K562 (cell line): ENCODE data around the gene TTLL8. TPM values are rescaled to one million over a fixed set of nuclear protein-coding genes. Genes with fewer than 3 reads are reported as not detected.

Experiments
- ATAC-seq: fragments of 200-7000 bp; cut with Tn5 transposase; 3 replicates; pipeline ENCODE4 v1.9.1; 2020; ENCODE audit warnings: moderate library complexity
- BruUV-seq: library from RNA; stranded (reverse); fragments of 400-500 nt; replicated peaks from 2 replicates; lab custom pipeline; 2021; lab: Mats Ljungman, UMichigan
- CTCF ChIA-PET: fragments of 300-600 bp; formaldehyde crosslinking; extraction: SDS; loops from one replicate; lab custom pipeline; 2021; ENCODE audit warnings: low intra/inter-chr PET ratio; lab: Yijun Ruan, JAX
- POLR2A ChIA-PET: fragments of 300-600, 350-650 bp; sonication (Branson Sonifier 250); formaldehyde crosslinking; extraction: SDS; loops from one replicate; lab custom pipeline; 2021; ENCODE audit warnings: antibody characterized with exemption, inconsistent platforms; lab: Yijun Ruan, JAX
- DNase-seq, 4 experiments: peaks; one replicate each; pipeline versions ENCODE4 v3.0.0 to v3.0.0-alpha.2; 2011 to 2018; ENCODE audit warnings: low spot score in 3 of 4, mixed read lengths in 3 of 4; ENCODE audit errors: extremely low read depth in 1 of 4
- FAIRE-seq: peaks from 2 replicates; lab custom pipeline; 2011; peaks lifted over from hg19 to GRCh38; lab: Jason Lieb, UNC
- H2AFZ ChIP-seq: 2 replicates; pipeline ENCODE4 v1.6.0; 2011; ENCODE audit warnings: low read depth, low read length, control low read depth, inconsistent platforms
- H3K27ac ChIP-seq: fragments of 200-600 bp; 3 replicates; pipeline ENCODE4 v1.8.0; 2011; ENCODE audit warnings: low read depth, mild to moderate bottlenecking, control low read depth, inconsistent platforms, low read length, moderate library complexity, mixed read lengths; ENCODE audit errors: extremely low read depth
- H3K27me3 ChIP-seq, 2 experiments: fragments of 300-600 bp in 1 of 2; 2 replicates in 1 of 2; 3 replicates in 1 of 2; pipeline versions ENCODE4 v1.6.0 to v1.8.0; 2011; ENCODE audit warnings: inconsistent platforms in 2 of 2, low read length in 2 of 2, mild to moderate bottlenecking in 1 of 2, mixed read lengths in 1 of 2, moderate library complexity in 1 of 2; ENCODE audit not compliant: control insufficient read depth in 2 of 2, insufficient read depth in 2 of 2
- H3K36me3 ChIP-seq: fragments of 300-600 bp; 3 replicates; pipeline ENCODE4 v1.8.0; 2011; ENCODE audit warnings: mild to moderate bottlenecking, low read length, inconsistent platforms; ENCODE audit not compliant: control insufficient read depth, insufficient read depth
- H3K4me1 ChIP-seq, 2 experiments: fragments of 200-600 bp in 1 of 2; replicated peaks in 1 of 2; 2 replicates in 1 of 2; 3 replicates in 1 of 2; pipeline versions ENCODE4 v1.5.1 to v1.8.0; 2011; ENCODE audit warnings: inconsistent platforms in 2 of 2, low read length in 2 of 2, mild to moderate bottlenecking in 1 of 2, mixed read lengths in 1 of 2, moderate library complexity in 1 of 2; ENCODE audit not compliant: control insufficient read depth in 2 of 2, insufficient read depth in 2 of 2
- H3K4me2 ChIP-seq: 2 replicates; pipeline ENCODE4 v1.6.1; 2011; ENCODE audit warnings: low read length, control low read depth, inconsistent platforms, mixed read lengths; ENCODE audit not compliant: insufficient read depth
- H3K4me3 ChIP-seq: fragments of 200-600 bp; sonication (generic), shearing (Covaris generic); 2 replicates; pipeline ENCODE4 v1.5.1; 2016; ENCODE audit warnings: control low read depth, inconsistent platforms
- H3K79me2 ChIP-seq: fragments of 200-600 bp; 3 replicates; pipeline ENCODE4 v1.8.0; 2011; ENCODE audit warnings: low read length, inconsistent platforms; ENCODE audit not compliant: control insufficient read depth, insufficient read depth
- H3K9ac ChIP-seq, 2 experiments: 2 replicates each; pipeline versions ENCODE4 v1.6.0 to v1.6.1; 2011; ENCODE audit warnings: low read depth in 2 of 2, low read length in 2 of 2, control low read depth in 1 of 2, inconsistent platforms in 1 of 2, mild to moderate bottlenecking in 1 of 2, mixed read lengths in 1 of 2; ENCODE audit not compliant: insufficient read depth in 1 of 2
- H3K9me1 ChIP-seq: one replicate; pipeline ENCODE4 v1.6.0; 2011; ENCODE audit warnings: inconsistent platforms, mild to moderate bottlenecking, low read length, moderate library complexity; ENCODE audit not compliant: control insufficient read depth, insufficient read depth
- H3K9me3 ChIP-seq: replicated peaks from 2 replicates; pipeline ENCODE4 v1.5.1; 2011; ENCODE audit warnings: low read depth, low read length, inconsistent platforms; ENCODE audit not compliant: control insufficient read depth, insufficient read depth
- H4K20me1 ChIP-seq: replicated peaks from 2 replicates; pipeline ENCODE4 v1.6.1; 2011; ENCODE audit warnings: low read length, inconsistent platforms, mixed read lengths; ENCODE audit not compliant: control insufficient read depth, insufficient read depth
- CHD7 ChIP-seq: fragments of 200-600 bp; sonication (generic); IDR thresholded peaks from one replicate; pipeline ENCODE4 v1.6.1; 2012; ENCODE audit warnings: mild to moderate bottlenecking, low read depth, low read length, inconsistent platforms
- TEAD1 ChIP-seq, 2 experiments: fragments of 450-650 bp in 1 of 2; sonication (generic) in 1 of 2; formaldehyde crosslinking; IDR thresholded peaks; 2 replicates each; pipeline versions ENCODE4 v1.4.0 to v1.8.0; 2020 to 2022; ENCODE audit warnings: mild to moderate bottlenecking in 2 of 2, missing genetic modification reagents in 1 of 2
- WGBS: fragments of 100-300 bp; shearing (Covaris generic); methylation state at CpG from one replicate; pipeline ENCODE4 v1.1.6; 2016; ENCODE audit warnings: low coverage, mixed read lengths; ENCODE audit not compliant: insufficient coverage; ENCODE audit errors: missing lambda C conversion rate; 5-methylcytosine and 5-hydroxymethylcytosine counted together
- in situ Hi-C: fragments of 300-500 bp; cut with MboI; formaldehyde crosslinking; loops from 4 replicates; pipeline ENCODE4 v1.15.0; 2018; ENCODE audit warnings: inconsistent platforms, mixed read lengths
- intact Hi-C: fragments of 100-400 bp; cut with micrococcal nuclease; formaldehyde crosslinking; loops from 2 replicates; pipeline ENCODE4 v1.14.2; 2022
- polyA plus RNA-seq, 8 experiments: library from polyadenylated mRNA; depleted of rRNA in 4 of 8; stranded (reverse) in 5 of 8; unstranded in 3 of 8; fragments of >200 nt; fragmentation: Nextera tagmentation in 2 of 8; fragmentation: Illumina TruSeq in 1 of 8; extraction: Ambion mirVana in 2 of 8; extraction: Trizol in 1 of 8; gene quantifications; 2 replicates each; pipeline versions ENCODE4 v1.2.1 to v1.2.3, GENCODE V29; 2011 to 2014; ENCODE audit warnings: inconsistent platforms in 1 of 8, missing spikeins in 1 of 8
- total RNA-seq, 7 experiments: library from RNA; depleted of rRNA in 6 of 7; stranded (reverse); fragments of >200 nt in 6 of 7; fragmentation: Illumina TruSeq in 2 of 7; extraction: Trizol in 2 of 7; gene quantifications; 2 replicates each; pipeline versions ENCODE4 v1.2.1 to v1.2.3, GENCODE V29; 2011 to 2021; ENCODE audit warnings: low replicate concordance in 1 of 7
- TF ChIP-seq, protein P1 (sequence below), 2 experiments: fragments of 250-450 bp in 1 of 2; fragments of 450-650 bp in 1 of 2; sonication (Bioruptor Pico) in 1 of 2; IDR thresholded peaks; 2 replicates each; pipeline versions ENCODE4 v1.6.1 to v1.8.0; 2016 to 2021; ENCODE audit warnings: mild to moderate bottlenecking in 2 of 2, moderate library complexity in 2 of 2, missing compliant biosample characterization in 1 of 2, missing genetic modification characterization in 1 of 2

The TTLL8 gene
- total and polyA plus RNA-seq, 9 of the 15 experiments (the other 6 are each of a cell fraction or from before 2014, with no cell fraction given), result not detected

GRCh38 chr22:50017701-50018224, 40.3 kb downstream of the TTLL8 start:
- H3K9me1 ChIP-seq, result no peaks in the 10 kb centered on the region
- ATAC-seq (no peak), FAIRE-seq (no peak), DNase-seq (no peak)
- H3K27me3 ChIP-seq, result peaks cover 0 to 21% of the 10 kb centered on the region in 2 experiments; a peak in 2 of 5 replicates
- H4K20me1 ChIP-seq, result no peaks in the 10 kb centered on the region
- H3K9me3 ChIP-seq, result no peaks in the 10 kb centered on the region; the same call in 1 of the 2 replicates
- ChIA-PET CTCF (no interaction called here), POLR2A (no interaction called here)
- no peaks in the 10 kb centered on the region for H3K79me2 ChIP-seq
- intact Hi-C loops (no loop called here), in situ Hi-C loops (no loop called here)
- H3K36me3 ChIP-seq, result no peaks in the 10 kb centered on the region
- no peak overlapping the region for H3K4me2 ChIP-seq
- H3K4me3 ChIP-seq, result no peak overlapping the region
- no TSS peak for BruUV-seq
- TF ChIP-seq TEAD1 (CRISPR knock-in tag; IDR thresholded peaks at IDR 0.05) (no peak), CHD7 (no peak)
- TF ChIP-seq, protein P1, sequence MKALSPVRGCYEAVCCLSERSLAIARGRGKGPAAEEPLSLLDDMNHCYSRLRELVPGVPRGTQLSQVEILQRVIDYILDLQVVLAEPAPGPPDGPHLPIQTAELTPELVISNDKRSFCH (CRISPR knock-in tag; IDR thresholded peaks at IDR 0.05), result no peak
- TF ChIP-seq, protein P1 (tag; IDR thresholded peaks at IDR 0.05), result no peak
- no peak overlapping the region for H3K9ac ChIP-seq
- peaks cover 0 to 34% of the 10 kb centered on the region in 2 experiments; a peak in 2 of 5 replicates for H3K4me1 ChIP-seq
- 37% methylated on average over 2 of the region's 6 CpGs for WGBS
- H3K27ac ChIP-seq, result no peak overlapping the region
- no peak overlapping the region for H2AFZ ChIP-seq
